HG02642 (cell line): ENCODE measurements around the gene AFTPH.

Experiments used
- ATAC-seq: cut with Tn5 transposase; IDR thresholded peaks from one replicate; pipeline ENCODE4 v1.9.1; 2021; ENCODE audit warnings: mild to moderate bottlenecking; ENCODE audit not compliant: unreplicated experiment, poor library complexity

AFTPH gene

DNA sequence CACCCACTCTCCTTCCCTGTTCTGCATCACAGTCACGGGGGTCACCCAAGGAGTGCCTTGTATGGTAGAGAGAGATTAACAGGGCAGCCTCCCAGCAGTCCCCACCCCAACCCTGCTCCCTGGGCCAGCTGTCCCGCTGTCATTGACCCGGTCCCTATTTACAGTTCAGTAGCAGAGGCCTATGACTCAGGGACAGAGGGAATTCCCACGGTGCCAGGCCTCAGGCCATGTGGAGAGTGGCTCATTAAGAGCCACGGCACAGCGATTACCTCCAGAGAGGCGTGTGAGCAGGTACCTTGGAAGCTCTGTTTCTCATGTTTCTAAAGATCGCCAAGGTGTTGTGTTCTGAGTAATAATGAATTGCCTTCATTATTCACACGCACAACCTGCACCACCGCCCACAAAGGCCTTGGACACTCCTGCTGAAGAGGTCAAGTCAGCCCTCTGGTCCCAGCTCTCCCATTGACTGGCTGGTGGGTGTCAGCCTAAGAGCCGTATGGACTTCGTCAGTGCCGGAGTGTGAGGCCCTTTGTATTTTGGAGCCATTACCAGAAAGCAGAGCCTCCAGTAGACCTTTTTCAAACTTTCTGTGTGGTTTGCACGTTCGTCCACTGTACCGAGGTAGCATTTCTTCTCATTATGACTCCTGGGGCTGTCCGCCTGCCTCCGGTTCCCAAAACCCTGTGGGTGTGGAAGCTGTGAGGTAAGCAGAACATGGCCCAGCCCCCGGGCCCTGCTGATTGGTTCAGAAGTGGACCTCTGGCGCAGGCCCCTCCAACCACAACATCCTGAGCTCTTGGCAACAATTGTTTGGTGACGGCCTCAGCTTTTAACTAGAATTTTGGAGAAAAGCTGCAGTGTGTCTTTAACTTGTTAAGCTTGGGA, 82.6 kb downstream of the AFTPH start:
- peak; percentile 86 for ATAC-seq

DNA sequence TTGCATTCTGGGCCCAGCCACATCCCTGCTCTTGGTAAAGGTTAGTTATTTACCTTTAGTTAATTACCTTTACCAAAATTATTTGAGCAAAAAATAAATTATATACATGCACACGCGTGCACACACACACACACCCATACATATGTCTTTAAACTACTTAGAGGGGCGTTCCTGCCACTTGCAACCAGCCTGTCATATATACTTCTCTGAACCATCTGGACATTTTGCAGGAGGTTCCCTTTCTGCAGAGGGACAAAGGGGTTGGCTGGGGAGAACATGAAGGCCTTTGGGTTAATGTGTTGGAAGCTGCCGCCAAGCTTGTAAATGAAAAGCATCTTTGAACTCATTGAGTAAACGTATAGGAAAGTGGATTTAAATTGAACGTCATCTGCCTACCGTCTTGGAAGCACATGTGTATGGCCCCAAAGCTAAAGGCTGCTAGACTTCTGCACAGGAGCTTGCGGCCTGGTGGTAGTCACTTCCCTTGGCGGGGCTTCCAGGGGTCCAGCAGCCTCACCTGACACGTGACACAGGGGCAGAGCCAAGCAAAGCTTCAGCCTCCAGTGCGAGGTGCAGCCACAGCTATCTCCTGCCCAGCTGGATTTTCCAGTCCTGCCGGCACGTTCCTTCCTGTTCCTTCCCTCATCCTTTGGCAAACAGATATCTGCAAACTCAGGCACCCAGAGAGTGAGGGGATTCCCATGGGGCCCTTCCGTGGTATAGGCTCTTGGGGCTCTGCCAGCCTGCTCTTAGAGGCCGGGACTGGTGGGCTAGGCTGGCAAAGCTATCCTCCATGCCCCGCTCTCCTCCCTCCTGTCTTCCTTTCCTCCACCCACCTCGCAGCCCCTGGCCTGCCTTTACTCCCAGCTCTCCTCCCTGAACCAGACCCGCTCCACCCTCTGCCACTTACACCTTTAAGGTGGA, 83.5 kb downstream of the AFTPH start:
- ATAC-seq, result no peak

DNA sequence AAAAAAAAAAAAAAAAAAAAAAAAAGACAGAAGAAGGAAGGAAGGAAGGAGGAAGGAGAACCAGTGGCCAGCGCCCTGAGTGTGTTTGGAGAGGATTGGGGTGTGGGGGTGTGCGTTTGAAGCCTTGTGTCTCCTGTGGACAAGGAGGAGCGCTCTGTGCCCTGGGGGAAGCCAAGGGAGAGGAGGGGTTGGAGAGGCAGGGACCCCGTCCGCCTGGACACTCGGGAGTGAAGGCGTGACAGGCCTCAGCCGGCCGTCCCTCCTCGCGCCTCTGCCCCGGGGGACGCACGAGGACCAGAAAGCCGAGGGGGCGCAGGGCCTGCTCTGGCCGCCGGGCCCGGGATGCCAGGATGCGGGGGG, 84.7 kb downstream of the AFTPH start:
- no peak for ATAC-seq

DNA sequence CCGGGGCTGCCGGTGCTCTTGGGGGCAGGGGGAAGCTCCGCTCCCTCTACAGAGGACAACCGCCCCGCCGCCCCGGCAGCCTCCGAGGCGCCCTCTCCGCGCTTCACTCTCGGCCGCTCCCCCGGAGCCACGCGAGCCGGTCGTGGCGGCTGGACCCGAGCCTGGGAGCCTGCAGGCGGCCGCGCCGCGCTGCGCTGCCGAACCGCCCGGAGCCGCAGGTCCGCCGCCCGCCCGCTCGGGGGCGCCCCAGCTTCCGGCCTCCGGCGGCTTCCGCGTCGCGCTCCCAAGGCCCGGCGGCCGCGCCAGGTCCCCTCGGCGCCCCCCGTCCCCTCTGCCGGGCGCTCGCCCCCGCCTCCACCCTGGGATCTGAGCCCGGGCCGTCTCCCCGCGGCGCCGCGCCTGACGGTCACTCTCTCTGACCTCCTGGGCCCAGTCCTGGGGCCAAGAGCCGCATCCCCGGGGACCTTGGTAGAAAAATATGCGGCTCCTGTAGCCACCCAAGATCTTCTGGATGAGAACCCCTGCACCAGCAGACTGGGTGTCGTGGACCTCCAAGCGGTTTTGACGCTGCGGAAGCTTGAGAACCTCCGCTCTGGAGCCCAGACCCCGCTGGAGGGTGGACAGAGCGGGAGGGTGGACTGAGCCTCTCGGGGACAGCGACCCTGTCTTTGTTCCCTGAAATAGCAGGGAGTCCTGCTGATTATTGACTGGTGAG, 85.3 kb downstream of the AFTPH start:
- peak; percentile 43 for ATAC-seq

DNA sequence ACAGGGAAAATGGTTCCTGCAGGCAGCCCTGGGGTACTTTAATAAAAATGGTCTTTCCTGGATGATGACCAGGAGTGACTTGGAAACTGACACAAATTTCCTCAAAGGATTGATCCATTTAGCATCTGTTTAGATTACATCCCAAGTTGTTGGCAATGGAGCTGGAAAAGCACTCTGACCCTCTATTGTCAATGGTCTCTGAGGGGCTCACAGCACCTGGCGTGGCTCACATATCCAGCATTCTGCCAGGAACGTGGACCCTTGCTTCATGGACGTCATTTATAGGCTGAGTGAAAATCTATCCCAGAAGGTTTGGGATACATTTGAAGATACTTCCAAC, 85.8 kb downstream of the AFTPH start:
- ATAC-seq, result no peak

DNA sequence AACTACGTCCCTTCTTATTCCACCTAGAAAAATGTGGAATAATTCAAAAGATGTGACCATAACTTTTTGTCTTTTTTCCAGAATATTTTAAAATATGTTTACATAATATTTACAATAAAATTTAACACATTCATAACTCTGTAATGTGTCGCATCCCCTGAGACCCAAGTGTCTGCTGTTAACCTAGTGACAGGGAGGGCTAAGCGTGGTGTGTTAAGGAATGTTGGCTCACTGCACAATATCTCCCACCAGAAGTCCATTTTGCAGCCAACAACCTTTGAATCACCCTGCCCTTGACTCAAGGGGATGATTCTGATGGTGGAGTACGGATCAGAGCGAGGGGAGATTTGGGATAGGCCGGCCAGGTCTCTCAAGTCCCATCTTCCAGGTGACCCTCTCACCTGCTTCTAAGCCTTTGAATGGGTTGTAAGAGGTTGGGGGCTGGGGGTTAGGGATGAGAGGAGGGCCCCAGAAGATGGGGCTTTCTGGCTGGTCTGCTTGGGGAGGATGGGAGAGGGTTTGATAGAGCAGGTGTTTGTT, 86.3 kb downstream of the AFTPH start:
- ATAC-seq, result no peak

DNA sequence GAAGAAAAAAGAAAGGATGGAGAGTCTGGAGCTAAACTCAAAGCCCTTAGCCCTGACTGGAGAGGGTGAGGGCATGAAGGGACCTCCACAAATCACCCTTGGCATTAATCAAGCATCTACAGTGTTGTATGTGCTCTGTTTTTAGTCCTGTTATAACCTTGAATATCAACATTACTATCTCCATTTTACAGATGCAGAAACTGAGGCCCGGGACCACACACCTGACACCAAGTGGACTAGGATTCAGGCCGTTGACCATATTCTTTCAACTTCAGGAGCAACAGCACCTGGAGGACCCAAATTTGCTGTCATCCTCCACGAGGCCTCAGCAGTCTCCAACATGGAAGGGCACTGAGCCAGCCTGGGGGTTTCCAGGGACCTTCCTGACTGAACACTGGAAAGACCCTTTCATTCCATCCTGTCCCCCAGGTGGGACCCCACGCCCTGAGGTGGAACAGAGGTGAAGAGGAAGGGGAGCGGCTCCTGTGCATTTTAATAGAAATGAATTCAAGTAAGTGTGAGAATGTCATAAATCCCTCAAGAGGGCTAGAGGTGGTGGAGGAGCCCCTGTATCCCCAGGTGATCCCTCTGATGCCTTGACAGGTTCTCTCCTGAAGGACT, 88.6 kb downstream of the AFTPH start:
- ATAC-seq, result no peak

DNA sequence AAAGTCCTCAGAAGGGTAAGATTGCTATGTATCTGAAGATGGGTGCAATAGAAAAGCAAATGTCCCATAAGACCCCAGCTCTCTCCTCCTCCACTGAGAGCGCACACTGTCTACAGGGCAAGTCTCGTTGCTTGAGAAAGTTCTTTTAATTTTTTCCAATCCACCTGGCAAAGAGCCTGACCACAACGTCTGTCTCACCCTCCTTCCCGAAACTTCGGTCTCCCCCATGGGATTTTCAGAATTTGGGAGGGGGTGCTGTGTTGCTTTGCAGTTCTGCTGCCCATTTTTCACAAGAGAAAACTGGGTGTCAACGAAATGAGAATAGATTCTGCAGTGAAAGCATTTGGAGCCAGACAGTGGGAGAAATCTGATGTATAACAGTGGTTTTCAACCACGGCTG, 89.1 kb downstream of the AFTPH start:
- ATAC-seq, result no peak

DNA sequence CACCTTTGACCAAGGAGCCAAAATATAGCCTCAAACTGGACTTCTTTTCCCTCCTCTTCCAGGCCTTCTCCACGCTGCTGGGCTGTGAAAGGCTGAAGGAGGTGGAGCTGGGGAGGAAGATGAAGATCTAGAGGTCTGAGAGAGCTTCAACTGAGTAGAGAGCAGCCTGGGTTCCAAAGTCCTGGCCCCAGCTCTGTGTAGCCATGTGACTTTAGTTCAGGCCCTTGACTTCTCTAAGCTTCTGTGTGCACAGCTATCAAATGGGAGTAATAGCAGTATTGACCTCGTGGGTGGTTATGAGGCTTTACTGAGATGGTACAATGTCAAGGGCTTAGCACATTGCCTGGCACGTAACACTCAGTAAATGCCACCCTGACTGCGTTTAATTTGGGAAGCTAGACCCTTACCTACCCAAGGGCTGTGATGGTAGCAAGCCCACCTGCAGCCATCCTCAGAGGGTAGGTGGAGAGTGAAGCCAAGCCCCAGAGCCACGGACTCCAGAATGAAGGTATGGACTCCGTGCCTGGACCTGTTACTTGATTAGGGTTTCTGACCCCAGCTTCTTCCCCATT, 91.2 kb downstream of the AFTPH start:
- no peak for ATAC-seq

DNA sequence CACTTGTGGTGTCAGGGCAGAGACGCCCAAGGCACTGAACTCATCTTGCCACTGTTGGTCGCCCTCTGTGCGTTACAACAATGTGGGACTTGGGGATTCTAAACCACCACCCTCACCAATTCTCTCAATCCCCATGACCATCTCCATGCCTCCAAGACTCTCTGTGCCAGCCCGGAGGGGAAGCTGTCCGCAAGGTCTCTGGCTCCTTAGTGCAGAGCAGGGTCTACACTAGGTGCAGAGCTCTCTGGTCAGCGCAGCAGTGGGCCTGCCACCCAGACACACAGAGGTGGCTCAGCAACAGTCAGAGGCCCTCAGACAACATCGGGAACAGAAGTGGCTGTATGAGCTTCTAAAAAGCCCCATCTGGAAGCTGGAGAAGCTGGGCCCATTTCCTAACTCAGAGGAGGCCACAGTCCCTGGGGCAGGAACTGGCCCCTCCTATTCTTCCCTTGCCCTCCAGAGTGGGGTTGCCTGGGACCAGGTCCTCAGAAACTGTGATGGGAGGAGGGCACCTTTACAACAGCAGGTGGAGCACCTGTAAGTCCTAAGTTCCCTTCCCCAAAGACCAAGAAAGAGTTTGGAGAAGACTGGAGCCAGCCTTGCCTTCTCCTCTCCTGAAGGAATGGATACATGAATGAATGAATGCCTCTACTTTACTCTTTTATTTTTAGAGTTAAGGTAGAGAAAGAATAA, 91.9 kb downstream of the AFTPH start:
- ATAC-seq, result no peak

DNA sequence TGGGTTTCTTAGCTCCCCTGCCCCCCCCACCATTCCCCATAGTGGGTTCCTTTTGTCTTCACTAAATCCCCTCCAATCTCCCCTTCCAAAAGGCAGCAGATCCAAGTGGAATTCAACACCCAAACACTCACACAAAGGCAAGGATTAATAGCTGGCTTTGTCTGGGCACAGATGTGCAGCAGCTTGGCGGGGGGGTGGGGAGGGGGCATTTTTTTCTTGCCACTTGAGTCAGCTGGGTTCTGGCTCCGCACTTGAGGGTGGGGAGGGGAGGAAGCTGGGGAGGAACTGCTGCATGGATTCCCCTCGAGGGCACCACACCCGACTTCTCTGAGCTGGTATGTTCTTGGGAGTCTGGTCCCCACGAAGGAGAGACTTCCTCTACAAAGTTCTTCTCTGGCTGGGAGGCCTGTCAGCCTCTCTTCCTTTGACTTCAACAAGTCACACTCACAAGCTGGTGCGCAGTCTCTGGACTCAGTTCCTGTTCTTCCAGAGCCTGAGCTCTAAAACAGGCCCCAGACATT, 93.6 kb downstream of the AFTPH start:
- no peak for ATAC-seq

DNA sequence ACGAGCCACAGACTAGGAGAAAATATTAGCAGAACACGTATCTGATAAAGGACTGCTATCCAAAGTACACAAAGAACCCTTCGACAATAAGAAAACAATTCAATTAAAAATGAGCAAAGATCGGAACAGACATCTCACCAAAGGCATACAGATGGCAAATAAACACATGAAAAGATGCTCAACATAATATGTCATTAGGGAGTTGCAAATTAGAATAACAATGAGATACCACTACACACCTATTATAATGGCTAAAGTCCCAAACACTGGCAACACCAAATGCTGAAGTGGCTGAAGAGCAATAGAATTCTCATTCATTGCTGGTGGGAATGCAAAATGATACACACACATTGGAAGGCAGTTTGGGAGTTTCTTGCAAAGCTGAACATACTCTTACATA, 96.5 kb downstream of the AFTPH start:
- ATAC-seq, result no peak

DNA sequence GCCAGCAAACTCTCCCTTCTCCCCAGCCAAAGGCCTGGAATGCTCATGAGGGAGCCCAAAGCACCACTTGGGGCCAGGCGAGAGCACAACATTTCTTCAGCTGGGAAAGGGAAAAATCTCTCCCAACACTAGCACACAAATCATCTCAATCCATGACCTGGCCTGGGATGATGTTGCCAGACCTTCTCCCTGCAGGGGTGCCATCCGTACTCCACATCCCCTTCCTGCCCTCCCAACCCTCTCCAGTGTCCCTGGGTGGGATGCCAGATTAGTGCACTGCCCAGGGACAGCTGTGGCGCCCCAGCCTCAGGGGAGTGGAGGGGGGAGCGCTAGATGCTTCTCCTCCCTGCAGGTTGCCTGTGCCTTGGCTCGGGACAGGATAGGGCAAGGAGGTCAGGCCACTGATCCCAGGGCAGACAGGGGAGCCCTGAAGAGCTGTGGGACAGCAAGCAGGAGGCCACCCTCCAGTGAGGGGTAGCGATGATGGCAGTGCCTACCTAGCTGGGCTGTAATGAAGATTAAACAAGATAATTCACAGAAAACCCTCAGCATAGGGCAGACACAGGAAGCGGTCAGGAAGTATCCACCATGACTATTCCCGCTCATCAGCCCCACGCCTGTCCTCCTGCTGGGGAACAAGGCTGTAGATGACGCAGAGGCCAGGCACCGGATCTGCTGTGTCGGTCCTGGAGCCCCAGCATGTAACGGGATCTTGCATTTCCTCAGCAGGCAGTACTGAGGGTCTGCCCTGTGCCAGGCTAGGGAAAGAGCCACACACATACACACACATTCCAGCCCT, 98.5 kb downstream of the AFTPH start:
- ATAC-seq, result no peak

DNA sequence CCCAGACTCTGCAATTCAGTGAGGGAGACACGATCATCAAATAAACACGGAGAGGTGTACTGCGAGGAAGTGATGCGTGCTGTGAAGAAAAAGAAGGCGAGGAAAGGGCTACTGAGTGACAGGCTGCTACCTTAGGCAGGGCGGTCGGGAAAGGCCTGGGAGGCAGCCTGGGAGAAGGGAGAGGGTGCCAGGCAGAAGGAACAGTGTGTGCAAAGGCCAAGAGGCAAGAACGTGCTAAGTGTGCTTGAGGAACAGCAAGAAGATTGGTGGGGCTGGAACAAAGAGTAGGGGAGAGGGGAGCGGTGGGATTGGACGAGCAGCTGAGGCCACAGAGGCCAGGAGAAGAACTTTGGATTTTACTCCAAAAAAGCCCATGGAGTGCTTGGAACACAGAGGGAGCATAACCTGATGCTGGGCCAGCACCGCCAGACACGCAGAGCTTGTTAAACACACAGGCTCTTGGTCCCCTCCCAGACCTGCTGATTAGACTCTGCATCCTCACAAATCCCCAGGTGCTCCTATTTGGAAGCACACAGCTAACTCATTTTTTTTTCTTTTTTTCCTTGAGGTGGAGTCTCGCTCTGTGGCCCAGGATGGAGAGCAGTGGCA, 99.2 kb downstream of the AFTPH start:
- no peak for ATAC-seq

DNA sequence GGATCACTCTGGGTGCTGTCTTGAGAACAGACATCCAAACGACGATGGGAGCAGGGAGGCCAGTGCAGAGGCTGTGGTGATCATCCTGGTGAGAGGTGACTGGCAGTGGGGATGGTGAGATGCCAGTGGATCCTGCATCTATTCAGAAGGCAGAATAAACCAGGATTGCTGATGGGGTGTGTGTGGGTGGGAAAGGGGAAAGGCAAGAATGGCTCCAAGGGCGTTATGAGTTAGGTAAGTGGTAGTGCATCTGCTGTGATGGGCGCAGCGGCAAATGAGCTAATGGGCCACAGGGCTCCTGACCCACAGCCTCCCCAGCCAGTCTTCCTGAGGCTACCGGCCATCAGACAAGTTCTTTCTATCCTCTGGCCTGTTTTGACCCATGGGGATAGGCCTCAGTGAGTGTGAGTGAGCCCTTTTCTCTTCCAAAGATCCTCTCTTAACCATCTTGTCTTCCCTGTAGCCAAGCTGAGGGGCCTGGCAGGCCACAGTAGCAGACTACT, 100.0 kb downstream of the AFTPH start:
- no peak for ATAC-seq

DNA sequence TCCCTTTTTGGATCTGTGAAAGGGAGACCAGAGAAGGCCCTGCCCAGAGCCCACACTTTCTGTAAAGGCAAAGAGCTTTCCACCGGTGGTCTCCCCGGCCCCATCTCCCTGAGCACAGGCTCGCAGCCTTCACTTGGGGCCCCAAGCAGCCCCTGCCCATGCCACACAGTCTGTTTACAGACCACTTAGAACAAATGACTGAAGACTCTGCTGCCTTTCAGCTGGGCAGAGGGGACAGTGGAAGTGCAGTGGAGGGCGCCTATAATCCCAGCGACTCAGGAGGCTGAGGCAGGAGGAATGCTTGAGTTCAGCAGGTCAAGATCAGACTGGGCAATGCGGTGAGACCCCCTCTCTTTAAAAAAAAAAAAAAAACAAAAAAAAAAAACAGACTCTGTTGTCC, 100.7 kb downstream of the AFTPH start:
- no peak for ATAC-seq

DNA sequence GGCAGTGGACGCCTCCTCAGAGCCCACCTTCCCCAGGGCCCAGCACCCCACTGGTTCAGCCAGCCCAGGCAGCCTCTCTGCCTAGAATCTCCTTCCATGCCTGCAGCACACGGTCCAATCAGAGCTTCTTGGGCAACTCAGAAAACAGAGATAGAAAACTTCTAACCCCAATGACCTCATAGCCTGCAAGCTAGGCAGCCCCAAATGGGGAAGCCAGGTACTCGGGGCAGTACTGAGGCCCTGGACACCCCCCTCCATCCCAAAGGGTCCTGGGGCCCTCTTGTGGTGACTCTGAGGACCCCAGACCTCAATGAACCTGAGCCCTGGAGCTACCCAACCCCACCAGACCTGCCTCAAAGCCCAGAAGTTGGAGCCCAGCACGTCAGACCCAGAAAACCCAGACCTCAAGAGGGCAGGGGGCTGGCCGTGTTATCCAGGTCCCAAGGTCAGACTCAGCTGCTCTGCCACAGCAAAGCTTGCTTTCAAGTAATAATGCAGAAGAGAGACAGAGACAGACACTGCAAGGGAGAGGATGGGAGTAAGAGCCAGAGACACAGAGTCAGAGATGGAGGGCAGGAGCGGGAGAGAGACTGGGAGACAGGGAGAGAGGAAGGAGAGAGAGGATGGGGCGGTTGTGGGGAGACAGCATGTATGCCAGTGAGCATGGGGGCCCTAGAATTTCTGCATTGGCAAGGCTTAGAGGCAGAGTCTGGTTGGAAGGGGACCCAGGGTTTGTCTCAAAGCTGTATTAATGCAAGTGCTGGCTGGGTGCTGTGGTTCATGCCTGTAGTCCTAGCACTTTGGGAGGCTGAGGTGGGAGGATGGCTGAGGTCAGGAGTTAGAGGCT, 101.4 kb downstream of the AFTPH start:
- ATAC-seq, result no peak
